Liver (tissue), 9 donors: ENCODE measurements around the gene PAK2. TPM values are rescaled to one million over a fixed set of nuclear protein-coding genes. Genes with fewer than 3 reads are reported as not detected.

ENCODE experiments used
- DNase-seq: peaks from one replicate; pipeline ENCODE4 v3.0.0-alpha.2; 2017; ENCODE audit warnings: low spot score
- H3K27ac ChIP-seq, 2 donors: one replicate each; pipeline ENCODE4 v1.7.0; 2013; ENCODE audit warnings: inconsistent platforms in 2 of 2, low read length in 2 of 2, control low read depth in 1 of 2, low read depth in 1 of 2, mild to moderate bottlenecking in 1 of 2
- H3K27me3 ChIP-seq, 4 donors: one replicate each; pipeline versions ENCODE4 v1.6.1 to v1.7.0; 2013; ENCODE audit warnings: low read length in 3 of 4, inconsistent platforms in 1 of 4, mild to moderate bottlenecking in 1 of 4, moderate library complexity in 1 of 4; ENCODE audit not compliant: control insufficient read depth in 4 of 4, insufficient read depth in 4 of 4
- H3K36me3 ChIP-seq, 4 donors: one replicate each; pipeline versions ENCODE4 v1.6.1 to v1.7.0; 2013; ENCODE audit warnings: low read length in 3 of 4, mild to moderate bottlenecking in 3 of 4, low read depth in 1 of 4, moderate library complexity in 1 of 4; ENCODE audit not compliant: control insufficient read depth in 4 of 4, insufficient read depth in 3 of 4
- H3K4me1 ChIP-seq, 4 donors: one replicate each; pipeline versions ENCODE4 v1.6.1 to v1.7.0; 2013; ENCODE audit warnings: low read length in 3 of 4, mild to moderate bottlenecking in 3 of 4, moderate library complexity in 1 of 4; ENCODE audit not compliant: control insufficient read depth in 4 of 4, insufficient read depth in 4 of 4
- H3K4me3 ChIP-seq, 3 donors: one replicate each; pipeline versions ENCODE4 v1.6.1 to v1.7.0; 2013; ENCODE audit warnings: low read length in 3 of 3, control low read depth in 1 of 3, low read depth in 1 of 3, mild to moderate bottlenecking in 1 of 3
- H3K9ac ChIP-seq, 2 donors: one replicate each; pipeline ENCODE4 v1.7.0; 2013; ENCODE audit warnings: low read length in 2 of 2, mild to moderate bottlenecking in 2 of 2, moderate library complexity in 2 of 2, control low read depth in 1 of 2, low read depth in 1 of 2
- H3K9me3 ChIP-seq, 4 donors: one replicate each; pipeline versions ENCODE4 v1.6.1 to v1.7.0; 2013; ENCODE audit warnings: low read length in 3 of 4; ENCODE audit not compliant: control insufficient read depth in 4 of 4
- ATF3 ChIP-seq: IDR thresholded peaks from 2 replicates; pipeline ENCODE4 v1.6.1; 2016; ENCODE audit warnings: antibody characterized with exemption
- CTCF ChIP-seq: fragments of 150-350 bp; IDR thresholded peaks from 2 replicates; pipeline ENCODE4 v1.5.1; 2017; ENCODE audit warnings: improper control_type of control experiment, low read depth, low read length; ENCODE audit not compliant: missing input control
- EGR1 ChIP-seq, 2 donors: IDR thresholded peaks; 2 replicates each; pipeline ENCODE4 v1.6.1; 2016 to 2018; ENCODE audit warnings: antibody characterized with exemption in 2 of 2, low read depth in 2 of 2
- FOXA1 ChIP-seq: IDR thresholded peaks from 2 replicates; pipeline ENCODE4 v1.6.1; 2016; ENCODE audit warnings: antibody characterized with exemption
- FOXA2 ChIP-seq: IDR thresholded peaks from 2 replicates; pipeline ENCODE4 v1.6.1; 2016; ENCODE audit warnings: antibody characterized with exemption
- GABPA ChIP-seq, 2 donors: IDR thresholded peaks in 1 of 2; conservative IDR thresholded peaks in 1 of 2; 2 replicates each; pipeline ENCODE4 v1.6.1; 2016; ENCODE audit warnings: antibody characterized with exemption in 2 of 2, mild to moderate bottlenecking in 1 of 2, moderate library complexity in 1 of 2
- HNF4A ChIP-seq, 2 donors: conservative IDR thresholded peaks; 2 replicates each; pipeline ENCODE4 v1.6.1; 2016; ENCODE audit warnings: antibody characterized with exemption in 2 of 2, mild to moderate bottlenecking in 2 of 2
- HNF4G ChIP-seq: IDR thresholded peaks from 2 replicates; pipeline ENCODE4 v1.6.1; 2016; ENCODE audit warnings: antibody characterized with exemption
- JUND ChIP-seq, 2 donors: IDR thresholded peaks; 2 replicates each; pipeline ENCODE4 v1.6.1; 2016; ENCODE audit warnings: antibody characterized with exemption in 2 of 2
- MAX ChIP-seq: IDR thresholded peaks from 2 replicates; pipeline ENCODE4 v1.6.1; 2016; ENCODE audit warnings: antibody characterized with exemption
- NR2F2 ChIP-seq: IDR thresholded peaks from 2 replicates; pipeline ENCODE4 v1.6.1; 2016; ENCODE audit warnings: antibody characterized with exemption
- RAD21 ChIP-seq, 2 donors: IDR thresholded peaks; 2 replicates each; pipeline ENCODE4 v1.6.1; 2016; ENCODE audit warnings: antibody characterized with exemption in 2 of 2, mild to moderate bottlenecking in 2 of 2
- REST ChIP-seq: IDR thresholded peaks from 2 replicates; pipeline ENCODE4 v1.6.1; 2016; ENCODE audit warnings: antibody characterized with exemption, mild to moderate bottlenecking
- RXRA ChIP-seq, 2 donors: IDR thresholded peaks; 2 replicates each; pipeline ENCODE4 v1.6.1; 2017 to 2018; ENCODE audit warnings: antibody characterized with exemption in 2 of 2, mild to moderate bottlenecking in 1 of 2
- SP1 ChIP-seq: IDR thresholded peaks from 2 replicates; pipeline ENCODE4 v1.6.1; 2018; ENCODE audit warnings: antibody characterized with exemption, mild to moderate bottlenecking
- TAF1 ChIP-seq: conservative IDR thresholded peaks from 2 replicates; pipeline ENCODE4 v1.6.1; 2016; ENCODE audit warnings: antibody characterized with exemption, mild to moderate bottlenecking
- YY1 ChIP-seq: IDR thresholded peaks from 2 replicates; pipeline ENCODE4 v1.6.1; 2016; ENCODE audit warnings: antibody characterized with exemption, mild to moderate bottlenecking
- ZBTB33 ChIP-seq: IDR thresholded peaks from 2 replicates; pipeline ENCODE4 v1.6.1; 2016; ENCODE audit warnings: antibody characterized with exemption
- WGBS: extraction: QIAGEN DNeasy Blood & Tissue Kit; methylation state at CpG from one replicate; pipeline ENCODE4 v1.1.7; 2013; 5-methylcytosine and 5-hydroxymethylcytosine counted together
- polyA plus RNA-seq, 2 donors: library from polyadenylated mRNA; stranded (reverse) in 1 of 2; unstranded in 1 of 2; fragments of 200-250 nt in 1 of 2; fragments of >200 nt in 1 of 2; fragmentation: Nextera tagmentation in 1 of 2; extraction: Ambion mirVana in 1 of 2; gene quantifications; one replicate each; pipeline versions ENCODE4 v1.2.1 to v1.2.3, GENCODE V29; 2013 to 2015
- total RNA-seq, 2 donors: library from RNA; depleted of rRNA; stranded (reverse); fragments of >200 nt; gene quantifications; one replicate each; pipeline ENCODE4 v1.2.3, GENCODE V29; 2014
- donor health status: healthy.
- donor health status: healthy.
- donor health status: healthy.
- donor health status: healthy.
- donor health status: healthy.

The PAK2 gene
- total and polyA plus RNA-seq, 4 donors = 16.0 to 44.3 (median 24.9) TPM

GRCh38 chr3:196689941-196690660, 49.6 kb upstream of the PAK2 start:
- H3K27me3 ChIP-seq = no peaks in the 10 kb centered on the region
- no peak overlapping the region for H3K4me3 ChIP-seq
- H3K9me3 ChIP-seq = no peaks in the 10 kb centered on the region
- H3K36me3 ChIP-seq = no peaks in the 10 kb centered on the region
- H3K9ac ChIP-seq = no peak overlapping the region
- WGBS = 92% methylated on average over 17 of the region's 17 CpGs
- no peak for DNase-seq
- H3K27ac ChIP-seq = no peak overlapping the region
- TF ChIP-seq JUND (IDR thresholded peaks at IDR 0.05) (no peak), RAD21 (IDR thresholded peaks at IDR 0.05) (no peak)
- H3K4me1 ChIP-seq = peaks cover 0 to 2% (median 0%) of the 10 kb centered on the region in 4 donors

GRCh38 chr3:196691386-196691785, 48.3 kb upstream of the PAK2 start:
- Histone ChIP-seq H3K9ac (no peak overlapping the region), H3K27ac (no peak overlapping the region), H3K27me3 (no peaks in the 10 kb centered on the region), H3K4me1 (no peaks in the 10 kb centered on the region), H3K36me3 (no peaks in the 10 kb centered on the region), H3K4me3 (no peak overlapping the region), H3K9me3 (no peaks in the 10 kb centered on the region)
- 69% methylated on average over 8 of the region's 8 CpGs for WGBS
- no peak for TF ChIP-seq RXRA (IDR thresholded peaks at IDR 0.05)
- TF ChIP-seq ZBTB33 = no peak
- no peak for TF ChIP-seq MAX
- TF ChIP-seq HNF4A (conservative IDR thresholded peaks at IDR 0.05) = no peak
- TF ChIP-seq JUND (IDR thresholded peaks at IDR 0.05) = no peak
- no peak for TF ChIP-seq GABPA (IDR thresholded peaks at IDR 0.05 in 1 of 2, conservative IDR thresholded peaks at IDR 0.05 in 1 of 2)
- TF ChIP-seq EGR1 (IDR thresholded peaks at IDR 0.05; ENCODE audit: low read depth in 2 of 2) = no peak
- TF ChIP-seq HNF4G = no peak
- TF ChIP-seq CTCF = no peak
- no peak for TF ChIP-seq FOXA1
- no peak for DNase-seq

GRCh38 chr3:196694202-196694638, 45.4 kb upstream of the PAK2 start:
- WGBS = 26% methylated on average over 1 of the region's 1 CpG
- no peak overlapping the region for H3K27ac ChIP-seq
- H3K9ac ChIP-seq = no peak overlapping the region
- DNase-seq = no peak
- no peaks in the 10 kb centered on the region for H3K27me3 ChIP-seq
- no peak overlapping the region for H3K4me3 ChIP-seq
- H3K36me3 ChIP-seq = no peaks in the 10 kb centered on the region
- no peaks in the 10 kb centered on the region for H3K4me1 ChIP-seq
- no peaks in the 10 kb centered on the region for H3K9me3 ChIP-seq
- no peak for TF ChIP-seq SP1
- no peak for TF ChIP-seq ATF3
- no peak for TF ChIP-seq TAF1
- no peak for TF ChIP-seq RAD21 (IDR thresholded peaks at IDR 0.05)
- TF ChIP-seq FOXA2 = no peak
- no peak for TF ChIP-seq CTCF
- no peak for TF ChIP-seq REST
- TF ChIP-seq EGR1 (IDR thresholded peaks at IDR 0.05; ENCODE audit: low read depth in 2 of 2) = no peak
- TF ChIP-seq YY1 = no peak
- no peak for TF ChIP-seq NR2F2
- no peak for TF ChIP-seq JUND (IDR thresholded peaks at IDR 0.05)
- TF ChIP-seq RXRA (IDR thresholded peaks at IDR 0.05) = no peak
